ENCODE measurements around the gene OLAH.

OLAH gene

GRCh38 chr10:15072358-15072757 lies 28.6 kb downstream of the OLAH start:
- DNase-seq, result no peak

GRCh38 chr10:15075421-15075820 lies 31.7 kb downstream of the OLAH start:
- no peak for DNase-seq

- no peak for DNase-seq
Observed at GRCh38 chr10:15083674-15084501, 40.1 kb downstream of the OLAH start.

- peak; percentile 48 for DNase-seq
Observed at GRCh38 chr10:15084502-15084922, 40.8 kb downstream of the OLAH start.

- DNase-seq, result peak; percentile 96
Observed at GRCh38 chr10:15088428-15089261, 44.9 kb downstream of the OLAH start, which contains the start of gene ACBD7. Gene ACBD7 (minus strand): TSS chr10:15088776. CDS start chr10:15088728, 48 bp downstream.

- no peak for DNase-seq
Observed at GRCh38 chr10:15091418-15091817, 47.7 kb downstream of the OLAH start.

- no peak for DNase-seq
Observed at GRCh38 chr10:15092855-15093408, 49.2 kb downstream of the OLAH start.

GRCh38 chr10:15096661-15097010 lies 52.9 kb downstream of the OLAH start:
- DNase-seq, result no peak

- DNase-seq, result peak; percentile 90
Observed at GRCh38 chr10:15097011-15097812, 53.5 kb downstream of the OLAH start, which contains the start of gene RPP38. Gene RPP38 (plus strand): TSS chr10:15097355. CDS start chr10:15103315, 5,960 bp downstream.

GRCh38 chr10:15099886-15100285 lies 56.1 kb downstream of the OLAH start:
- DNase-seq, result no peak

- DNase-seq, result no peak
Observed at GRCh38 chr10:15103513-15103912, 59.8 kb downstream of the OLAH start.

- DNase-seq, result no peak
Observed at GRCh38 chr10:15106352-15107013, 62.7 kb downstream of the OLAH start.

GRCh38 chr10:15112657-15113056 lies 68.9 kb downstream of the OLAH start:
- no peak for DNase-seq

GRCh38 chr10:15113766-15114165 lies 70.0 kb downstream of the OLAH start:
- no peak for DNase-seq

- DNase-seq, result no peak
Observed at GRCh38 chr10:15116225-15116624, 72.5 kb downstream of the OLAH start.

- no peak for DNase-seq
Observed at GRCh38 chr10:15118615-15119014, 74.9 kb downstream of the OLAH start.

GRCh38 chr10:15120523-15120922 lies 76.8 kb downstream of the OLAH start:
- DNase-seq, result no peak

GRCh38 chr10:15121707-15122106 lies 78.0 kb downstream of the OLAH start:
- no peak for DNase-seq

- DNase-seq, result no peak
Observed at GRCh38 chr10:15122477-15123030, 78.8 kb downstream of the OLAH start.
